H1 (cell line): Measurements from ENCODE around the gene SLC24A3. TPM values are rescaled to one million over a fixed set of nuclear protein-coding genes. Genes with fewer than 3 reads are reported as not detected.

ENCODE experiments used
- CHD7 ChIP-seq: fragments of 300-600 bp; sonication (generic); IDR thresholded peaks from 2 replicates; pipeline ENCODE4 v1.7.1; 2012; ENCODE audit warnings: low read length, moderate library complexity, mild to moderate bottlenecking, inconsistent platforms; ENCODE audit not compliant: insufficient replicate concordance
- HDAC2 ChIP-seq, 2 experiments: fragments of 300-600 bp in 1 of 2; sonication (generic) in 1 of 2; IDR thresholded peaks; 2 replicates each; pipeline ENCODE4 v1.6.1; 2011 to 2012; ENCODE audit warnings: low read depth in 2 of 2, low read length in 2 of 2, mild to moderate bottlenecking in 2 of 2, moderate library complexity in 2 of 2, borderline replicate concordance in 1 of 2, inconsistent platforms in 1 of 2
- polyA plus RNA-seq, 7 experiments: library from polyadenylated mRNA; depleted of rRNA in 3 of 7; stranded (reverse) in 5 of 7; unstranded in 2 of 7; fragments of >200 nt in 5 of 7; fragments of 200-250 nt in 2 of 7; gene quantifications; 1 replicate in 5 of 7; 2 replicates in 1 of 7; 4 replicates in 1 of 7; pipeline versions ENCODE4 v1.2.1 to v1.2.3, GENCODE V29; 2011 to 2013; ENCODE audit warnings: missing spikeins in 2 of 7, mixed read lengths in 2 of 7
- total RNA-seq: library from RNA; stranded (reverse); fragmentation: NEBNext Ultra II Directional; extraction: Animal tissue kit (Norgen Biotek cat#: 25700); gene quantifications from 2 replicates; pipeline ENCODE4 v1.2.1, GENCODE V29; 2021

SLC24A3 gene
- total and polyA plus RNA-seq, 2 of the 8 experiments (the other 6 are each of a cell fraction or from before 2014, with no cell fraction given): 4.5 to 6.3 TPM

GRCh38 chr20:19218411-19218810 lies 6.0 kb downstream of the SLC24A3 start (continued):
- TF ChIP-seq CHD7 (no peak), HDAC2 (IDR thresholded peaks at IDR 0.05; ENCODE audit: borderline replicate concordance in 1 of 2, low read depth in 2 of 2, low read length in 2 of 2) (no peak)
